ENCODE results near the gene NTN4.
"Not testable (repeated sequence)": the region's sequence is repeated elsewhere in the genome, so short reads cannot be mapped to it uniquely, and the experiment has no call there.

The NTN4 gene

GRCh38 chr12:95830335-95831089, 39.9 kb upstream of the NTN4 start:
- ChIA-PET CTCF (interaction anchor here (0.6 kb wide), 1 partner anchor 730 kb away, joined by 3 read pairs; no protein-coding TSS in a partner anchor), POLR2A (ENCODE audit: low non-redundant PET) (no interaction called here)
- no peak for DNase-seq (ENCODE audit: low spot score)
- TF ChIP-seq CTCF (conservative IDR thresholded peaks at IDR 0.05; ENCODE audit: low read depth), result no peak
- no peak overlapping the region for H3K27ac ChIP-seq

- CTCF ChIA-PET, result no interaction called here
- DNase-seq (ENCODE audit: low spot score), result no peak
- TF ChIP-seq CTCF (conservative IDR thresholded peaks at IDR 0.05; ENCODE audit: low read depth), result no peak
- no peak overlapping the region for H3K27ac ChIP-seq
- POLR2A ChIA-PET (ENCODE audit: low non-redundant PET), result no interaction called here
Observed at GRCh38 chr12:95829395-95829794, 38.8 kb upstream of the NTN4 start.

DNA sequence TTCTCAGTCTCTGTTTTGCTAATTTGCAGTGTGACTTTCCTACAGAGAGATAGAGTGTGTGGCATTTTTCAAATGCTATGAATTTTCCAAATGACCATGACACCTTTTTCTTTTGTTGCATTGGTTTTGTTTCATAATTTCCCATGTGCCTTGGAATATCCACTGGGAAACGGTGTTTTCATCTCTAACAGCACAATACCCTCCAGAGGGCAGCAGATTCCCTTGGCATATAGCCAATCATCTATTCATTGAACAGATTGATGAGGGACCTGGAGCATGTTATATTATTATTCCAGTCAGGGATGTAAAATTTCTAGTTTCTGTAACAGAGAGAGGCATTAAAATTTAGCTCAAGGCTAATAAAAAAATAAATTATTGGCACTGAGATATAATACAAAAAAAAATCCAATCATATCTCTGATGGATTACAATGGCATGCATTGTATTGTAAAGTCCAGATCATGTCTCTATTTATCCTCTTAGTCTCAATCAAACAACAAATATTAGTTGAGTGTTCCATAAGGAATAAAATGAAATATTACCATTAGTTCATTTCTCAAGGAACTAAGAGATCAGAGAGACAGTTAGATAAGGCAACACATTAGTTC, 29.6 kb upstream of the NTN4 start:
- POLR2A ChIA-PET (ENCODE audit: low non-redundant PET), result no interaction called here
- DNase-seq (ENCODE audit: low spot score), result peak; percentile 69
- CTCF ChIA-PET, result interaction anchor here (0.6 kb wide), 3 partner anchors 180 to 352 kb away, joined by 3 to 6 read pairs (median 3); no protein-coding TSS in a partner anchor
- TF ChIP-seq CTCF (conservative IDR thresholded peaks at IDR 0.05; ENCODE audit: low read depth), result peak; percentile 68
- no peak overlapping the region for H3K27ac ChIP-seq

GRCh38 chr12:95815632-95816212, 25.2 kb upstream of the NTN4 start:
- CTCF ChIA-PET, result interaction anchor here (0.7 kb wide), 2 partner anchors 177 to 686 kb away, joined by 3 read pairs; no protein-coding TSS in a partner anchor

GRCh38 chr12:95812155-95812554, 21.6 kb upstream of the NTN4 start:
- CTCF ChIA-PET; H3K27ac ChIP-seq; DNase-seq (ENCODE audit: low spot score); POLR2A ChIA-PET (ENCODE audit: low non-redundant PET): not testable (repeated sequence)

More at GRCh38 chr12:95815632-95816212, 25.2 kb upstream of the NTN4 start:
- peak; percentile 42 for DNase-seq (ENCODE audit: low spot score)
- H3K27ac ChIP-seq, result no peak overlapping the region
- peak; percentile 81 for TF ChIP-seq CTCF (conservative IDR thresholded peaks at IDR 0.05; ENCODE audit: low read depth)
- POLR2A ChIA-PET (ENCODE audit: low non-redundant PET), result no interaction called here

GRCh38 chr12:95810411-95810810, 19.8 kb upstream of the NTN4 start:
- DNase-seq (ENCODE audit: low spot score), result no peak
- ChIA-PET POLR2A (ENCODE audit: low non-redundant PET) (interaction anchor here (0.7 kb wide), 1 partner anchor 132 kb away, joined by 5 read pairs; no protein-coding TSS in a partner anchor), CTCF (interaction anchor here (1.5 kb wide), 1 partner anchor 227 kb away, joined by 8 read pairs; no protein-coding TSS in a partner anchor)
- no peak overlapping the region for H3K27ac ChIP-seq
- no peak for TF ChIP-seq CTCF (conservative IDR thresholded peaks at IDR 0.05; ENCODE audit: low read depth)
